HepG2 (cell line): Measurements from ENCODE around the gene USP35. TPM values are rescaled to one million over a fixed set of nuclear protein-coding genes. Genes with fewer than 3 reads are reported as not detected.
A peak's percentile ranks its signal among the peaks of the same experiment; 100 is the strongest.

Experiments
- ATAC-seq: fragments of 200-7000 bp; cut with Tn5 transposase; 3 replicates; pipeline ENCODE4 v1.9.1; 2020; ENCODE audit warnings: mild to moderate bottlenecking, moderate library complexity
- BruUV-seq: library from RNA; stranded (reverse); fragments of 400-500 nt; replicated peaks from 2 replicates; lab custom pipeline; 2021; lab: Mats Ljungman, UMichigan
- CTCF ChIA-PET: fragments of 300-600 bp; formaldehyde crosslinking; extraction: SDS; loops from one replicate; lab custom pipeline; 2021; ENCODE audit warnings: low total read pairs, inconsistent platforms, low intra/inter-chr PET ratio; lab: Yijun Ruan, JAX
- POLR2A ChIA-PET: fragments of 350-600 bp; sonication (Branson Sonifier 250); formaldehyde crosslinking; loops from one replicate; lab custom pipeline; 2020; ENCODE audit warnings: antibody characterized with exemption, inconsistent platforms; lab: Yijun Ruan, JAX
- DNase-seq: peaks from one replicate; pipeline ENCODE4 v3.0.0-alpha.2; 2015; ENCODE audit warnings: low spot score
- FAIRE-seq: peaks from 3 replicates; lab custom pipeline; 2011; peaks lifted over from hg19 to GRCh38; lab: Jason Lieb, UNC
- H2AFZ ChIP-seq: one replicate; pipeline ENCODE4 v1.6.1; 2011; ENCODE audit warnings: low read length, inconsistent platforms
- H3K27ac ChIP-seq: fragments of 300-600 bp; 3 replicates; pipeline ENCODE4 v1.8.0; 2011; ENCODE audit warnings: mixed run types, mild to moderate bottlenecking, mixed read lengths, low read length, inconsistent platforms; ENCODE audit not compliant: insufficient read depth; ENCODE audit errors: extremely low read length
- H3K27me3 ChIP-seq, 2 experiments: fragments of 200-600 bp in 1 of 2; 2 replicates in 1 of 2; 3 replicates in 1 of 2; pipeline versions ENCODE4 v1.6.0 to v1.8.0; 2011; ENCODE audit warnings: low read length in 2 of 2, mild to moderate bottlenecking in 2 of 2, moderate library complexity in 2 of 2, inconsistent platforms in 1 of 2; ENCODE audit not compliant: insufficient read depth in 2 of 2, control insufficient read depth in 1 of 2
- H3K36me3 ChIP-seq, 2 experiments: fragments of 200-600 bp in 1 of 2; replicated peaks in 1 of 2; 2 replicates in 1 of 2; 3 replicates in 1 of 2; pipeline versions ENCODE4 v1.5.1 to v1.8.0; 2011; ENCODE audit warnings: low read length in 2 of 2, inconsistent platforms in 1 of 2; ENCODE audit not compliant: insufficient read depth in 2 of 2, control insufficient read depth in 1 of 2
- H3K4me1 ChIP-seq: 2 replicates; pipeline ENCODE4 v1.5.1; 2012; ENCODE audit warnings: low read length, inconsistent platforms; ENCODE audit not compliant: insufficient read depth
- H3K4me2 ChIP-seq: 2 replicates; pipeline ENCODE4 v1.6.0; 2011; ENCODE audit warnings: low read depth, low read length, inconsistent platforms
- H3K4me3 ChIP-seq, 3 experiments: fragments of 200-600 bp in 1 of 3; sonication (generic), shearing (Covaris generic) in 1 of 3; replicated peaks in 1 of 3; 2 replicates each; pipeline ENCODE4 v1.5.1; 2011 to 2016; ENCODE audit warnings: low read length in 3 of 3, inconsistent platforms in 2 of 3, low read depth in 2 of 3, mild to moderate bottlenecking in 2 of 3, control low read depth in 1 of 3, mixed read lengths in 1 of 3; ENCODE audit not compliant: insufficient read depth in 1 of 3
- H3K79me2 ChIP-seq: one replicate; pipeline ENCODE4 v1.6.1; 2011; ENCODE audit warnings: low read length, inconsistent platforms; ENCODE audit not compliant: insufficient read depth
- H3K9ac ChIP-seq: 2 replicates; pipeline ENCODE4 v1.6.0; 2011; ENCODE audit warnings: mild to moderate bottlenecking, low read depth, low read length, inconsistent platforms; ENCODE audit not compliant: insufficient read depth
- H3K9me3 ChIP-seq: 2 replicates; pipeline ENCODE4 v1.5.1; 2012; ENCODE audit warnings: mild to moderate bottlenecking, low read length
- H4K20me1 ChIP-seq: 2 replicates; pipeline ENCODE4 v1.6.0; 2011; ENCODE audit warnings: inconsistent platforms, mild to moderate bottlenecking, low read length, moderate library complexity; ENCODE audit not compliant: insufficient read depth
- ATF7 ChIP-seq, 2 experiments: fragments of 450-650 bp in 1 of 2; sonication (generic) in 1 of 2; formaldehyde crosslinking in 1 of 2; IDR thresholded peaks; 2 replicates each; pipeline versions ENCODE4 v1.4.0 to v1.6.1; 2016 to 2020; ENCODE audit warnings: antibody characterized with exemption in 1 of 2, mild to moderate bottlenecking in 1 of 2, missing genetic modification reagents in 1 of 2
- EHMT2 ChIP-seq: fragments of 200-600 bp; sonication (generic); IDR thresholded peaks from 2 replicates; pipeline ENCODE4 v1.7.0; 2017; ENCODE audit warnings: antibody characterized with exemption, low read depth, low read length, borderline replicate concordance
- HINFP ChIP-seq: sonication (generic); formaldehyde crosslinking; IDR thresholded peaks from 2 replicates; pipeline ENCODE4 v1.4.0; 2020; ENCODE audit warnings: low read depth, mild to moderate bottlenecking, missing genetic modification reagents
- MTF1 ChIP-seq: sonication (generic); formaldehyde crosslinking; IDR thresholded peaks from 2 replicates; pipeline ENCODE4 v1.5.0; 2020; ENCODE audit warnings: missing genetic modification reagents
- NFKB2 ChIP-seq: sonication (generic); formaldehyde crosslinking; IDR thresholded peaks from 2 replicates; pipeline ENCODE4 v1.4.0; 2020; ENCODE audit warnings: missing genetic modification reagents, borderline replicate concordance
- NKX3-1 ChIP-seq: sonication (generic); formaldehyde crosslinking; IDR thresholded peaks from 2 replicates; pipeline ENCODE4 v1.5.0; 2020; ENCODE audit warnings: missing genetic modification reagents
- TCF7 ChIP-seq: sonication (generic); IDR thresholded peaks from 2 replicates; pipeline ENCODE4 v1.6.1; 2016; ENCODE audit warnings: antibody characterized with exemption, low read depth
- ZBTB39 ChIP-seq: sonication (generic); formaldehyde crosslinking; IDR thresholded peaks from 2 replicates; pipeline ENCODE4 v1.5.0; 2020; ENCODE audit warnings: missing genetic modification reagents
- ZNF841 ChIP-seq: sonication (generic); formaldehyde crosslinking; IDR thresholded peaks from 2 replicates; pipeline ENCODE4 v1.8.1; 2023; ENCODE audit warnings: missing genetic modification reagents, borderline replicate concordance
- WGBS: methylation state at CpG from one replicate; pipeline ENCODE4 v1.1.6; 2017; ENCODE audit warnings: low lambda C conversion rate; 5-methylcytosine and 5-hydroxymethylcytosine counted together
- in situ Hi-C: cut with HindIII; loops from 2 replicates; pipeline ENCODE4 v1.10.0; 2017; ENCODE audit warnings: low pct_unique_long_range_greater_than_20kb; ENCODE audit not compliant: extremely low pct_ligation_motif_present
- intact Hi-C: fragments of 100-400 bp; cut with micrococcal nuclease; formaldehyde crosslinking; loops from one replicate; pipeline ENCODE4 v1.10.0; 2022; ENCODE audit not compliant: unreplicated experiment
- polyA plus RNA-seq, 8 experiments: library from polyadenylated mRNA; depleted of rRNA in 3 of 8; stranded (reverse) in 7 of 8; unstranded in 1 of 8; fragments of >200 nt; fragmentation: Illumina TruSeq in 4 of 8; extraction: Trizol in 4 of 8; gene quantifications; 2 replicates each; pipeline versions ENCODE4 v1.2.1 to v1.2.3, GENCODE V29; 2011 to 2016; ENCODE audit warnings: low read depth in 4 of 8, missing spikeins in 1 of 8, mixed read lengths in 1 of 8; ENCODE audit not compliant: insufficient read depth in 1 of 8
- total RNA-seq, 5 experiments: library from RNA; depleted of rRNA; stranded (reverse); fragments of >200 nt; fragmentation: Illumina TruSeq; extraction: Trizol; gene quantifications; 2 replicates each; pipeline ENCODE4 v1.2.3, GENCODE V29; 2016; ENCODE audit warnings: low read depth in 1 of 5
- TF ChIP-seq, protein P1 (sequence below): sonication (generic); formaldehyde crosslinking; IDR thresholded peaks from 2 replicates; pipeline ENCODE4 v1.5.0; 2020; ENCODE audit warnings: mild to moderate bottlenecking, missing genetic modification reagents

USP35 gene
- total and polyA plus RNA-seq, 2 of the 13 experiments (the other 11 are each of a cell fraction or from before 2014, with no cell fraction given), result 4.6 to 7.7 TPM

DNA sequence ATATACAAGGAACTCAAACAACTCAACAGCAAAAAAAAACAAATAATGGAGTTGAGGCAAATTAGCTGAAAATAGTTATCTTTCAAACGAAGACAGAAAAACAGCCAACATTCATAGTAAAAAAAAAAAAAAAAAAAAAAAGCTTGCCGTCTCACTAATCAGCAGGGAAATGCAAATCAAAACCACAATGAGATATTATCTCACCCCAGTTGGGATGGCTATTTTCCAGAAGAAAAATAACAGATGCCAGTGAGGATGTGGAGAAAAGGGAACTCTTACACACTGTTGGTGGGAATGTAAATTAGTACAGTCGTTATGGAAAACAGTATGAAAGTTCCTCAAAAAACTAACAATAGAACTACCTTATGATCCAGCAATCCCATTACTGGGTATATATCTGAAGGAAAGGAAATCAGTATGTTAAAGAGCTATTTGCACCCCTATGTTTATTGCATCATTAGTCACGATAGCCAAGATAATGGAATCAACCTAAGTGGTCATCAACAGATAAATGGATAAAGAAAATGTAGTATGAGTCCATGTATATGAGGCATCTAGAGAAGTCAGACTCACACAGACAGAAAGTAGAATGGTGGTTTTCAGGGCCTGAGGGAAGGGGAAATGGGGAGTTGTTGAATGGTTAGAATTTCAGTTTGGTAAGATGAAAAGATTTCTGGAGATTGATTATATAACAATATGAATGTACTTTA lies 56.0 kb downstream of the USP35 start:
- ATAC-seq (no peak), DNase-seq (no peak), FAIRE-seq (no peak)
- Histone ChIP-seq H3K4me1 (no peaks in the 10 kb centered on the region), H3K4me2 (no peak overlapping the region), H4K20me1 (no peaks in the 10 kb centered on the region), H3K9me3 (peaks cover 9% of the 10 kb centered on the region; the same call in 1 of the 2 replicates), H3K27ac (no peak overlapping the region), H3K4me3 (no peak overlapping the region), H3K79me2 (no peaks in the 10 kb centered on the region), H3K9ac (no peak overlapping the region), H3K27me3 (no peaks in the 10 kb centered on the region), H2AFZ (no peak overlapping the region), H3K36me3 (peaks cover 0 to under 1% of the 10 kb centered on the region in 2 experiments; a peak in 2 of 5 replicates)
- TF ChIP-seq HINFP, result no peak
- peak; percentile 51; the same call in 1 of the 2 replicates for TF ChIP-seq ATF7 (IDR thresholded peaks at IDR 0.05)
- no peak for TF ChIP-seq ATF7 (CRISPR knock-in tag; IDR thresholded peaks at IDR 0.05)
- intact Hi-C loops (no loop called here), in situ Hi-C loops (no loop called here)
- ChIA-PET POLR2A (no interaction called here), CTCF (no interaction called here)
- 92% methylated on average over 4 of the region's 4 CpGs for WGBS
- no TSS peak for BruUV-seq

DNA sequence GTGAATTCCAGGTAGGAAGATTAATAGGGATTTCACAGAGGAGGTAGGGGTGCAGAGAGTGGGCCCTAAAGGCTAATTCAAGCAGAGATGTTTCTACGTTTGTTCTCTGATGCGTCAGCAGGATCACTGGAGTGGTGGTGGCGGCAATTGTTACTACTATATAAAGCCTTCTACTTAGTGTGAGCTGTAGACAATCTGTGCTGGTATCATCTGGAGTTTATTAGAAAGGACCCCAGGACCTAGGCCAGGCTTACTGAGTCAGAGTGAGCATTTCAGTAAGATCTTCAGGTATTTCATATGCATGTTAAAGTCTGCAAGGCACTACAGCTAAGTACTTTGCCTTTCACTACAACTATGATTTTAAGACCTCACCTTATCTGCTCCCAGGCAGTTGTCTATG lies 59.5 kb downstream of the USP35 start:
- FAIRE-seq (no peak), DNase-seq (no peak), ATAC-seq (no peak)
- in situ Hi-C loops, result no loop called here
- no peak overlapping the region for H3K27ac ChIP-seq
- no peak overlapping the region for H2AFZ ChIP-seq
- H4K20me1 ChIP-seq, result no peaks in the 10 kb centered on the region
- no peak overlapping the region for H3K4me3 ChIP-seq
- ChIA-PET POLR2A (no interaction called here), CTCF (no interaction called here)
- no peak overlapping the region for H3K4me2 ChIP-seq
- no peak overlapping the region for H3K9ac ChIP-seq
- peaks cover 15% of the 10 kb centered on the region for H3K4me1 ChIP-seq
- no TSS peak for BruUV-seq
- no peaks in the 10 kb centered on the region for H3K27me3 ChIP-seq
- peaks cover 2 to 8% of the 10 kb centered on the region in 2 experiments; a peak in 4 of 5 replicates for H3K36me3 ChIP-seq
- 98% methylated on average over 3 of the region's 3 CpGs for WGBS
- intact Hi-C loops, result no loop called here
- H3K9me3 ChIP-seq, result no peaks in the 10 kb centered on the region
- H3K79me2 ChIP-seq, result no peaks in the 10 kb centered on the region
- TF ChIP-seq NKX3-1 (CRISPR knock-in tag) (no peak), ZNF841 (CRISPR knock-in tag) (no peak), EHMT2 (no peak), MTF1 (no peak), TCF7 (no peak), NFKB2 (CRISPR knock-in tag) (no peak), ZBTB39 (CRISPR knock-in tag) (no peak)
- TF ChIP-seq, protein P1, sequence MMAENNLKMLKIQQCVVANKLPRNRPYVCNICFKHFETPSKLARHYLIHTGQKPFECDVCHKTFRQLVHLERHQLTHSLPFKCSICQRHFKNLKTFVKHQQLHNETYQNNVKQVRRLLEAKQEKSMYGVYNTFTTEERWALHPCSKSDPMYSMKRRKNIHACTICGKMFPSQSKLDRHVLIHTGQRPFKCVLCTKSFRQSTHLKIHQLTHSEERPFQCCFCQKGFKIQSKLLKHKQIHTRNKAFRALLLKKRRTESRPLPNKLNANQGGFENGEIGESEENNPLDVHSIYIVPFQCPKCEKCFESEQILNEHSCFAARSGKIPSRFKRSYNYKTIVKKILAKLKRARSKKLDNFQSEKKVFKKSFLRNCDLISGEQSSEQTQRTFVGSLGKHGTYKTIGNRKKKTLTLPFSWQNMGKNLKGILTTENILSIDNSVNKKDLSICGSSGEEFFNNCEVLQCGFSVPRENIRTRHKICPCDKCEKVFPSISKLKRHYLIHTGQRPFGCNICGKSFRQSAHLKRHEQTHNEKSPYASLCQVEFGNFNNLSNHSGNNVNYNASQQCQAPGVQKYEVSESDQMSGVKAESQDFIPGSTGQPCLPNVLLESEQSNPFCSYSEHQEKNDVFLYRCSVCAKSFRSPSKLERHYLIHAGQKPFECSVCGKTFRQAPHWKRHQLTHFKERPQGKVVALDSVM (CRISPR knock-in tag), result no peak
